Left lobe of liver (tissue), 2 donors: Measurements from ENCODE around the gene P2RX1. TPM values are rescaled to one million over a fixed set of nuclear protein-coding genes. Genes with fewer than 3 reads are reported as not detected.
"Not testable (repeated sequence)": the region's sequence is repeated elsewhere in the genome, so short reads cannot be mapped to it uniquely, and the experiment has no call there.

Experiments used
- ATAC-seq: fragments of 200-7000 bp; cut with Tn5 transposase; one replicate; pipeline ENCODE4 v1.9.1; 2020; ENCODE audit warnings: mild to moderate bottlenecking, moderate library complexity
- DNase-seq: peaks from one replicate; pipeline ENCODE4 v3.0.0-alpha.2; 2020; ENCODE audit warnings: low spot score
- total RNA-seq: library from RNA; stranded (reverse); gene quantifications from one replicate; pipeline ENCODE4 v1.2.1, GENCODE V29; 2021
- donor health status: DM: no; HTN: no; CAD: no; lungs with moderate emphysema.
- donor health status: DM: no; HTN: yes; CAD: no.

P2RX1 gene
- total RNA-seq, 1 donor from 2014 or later, result 0.13 TPM

DNA sequence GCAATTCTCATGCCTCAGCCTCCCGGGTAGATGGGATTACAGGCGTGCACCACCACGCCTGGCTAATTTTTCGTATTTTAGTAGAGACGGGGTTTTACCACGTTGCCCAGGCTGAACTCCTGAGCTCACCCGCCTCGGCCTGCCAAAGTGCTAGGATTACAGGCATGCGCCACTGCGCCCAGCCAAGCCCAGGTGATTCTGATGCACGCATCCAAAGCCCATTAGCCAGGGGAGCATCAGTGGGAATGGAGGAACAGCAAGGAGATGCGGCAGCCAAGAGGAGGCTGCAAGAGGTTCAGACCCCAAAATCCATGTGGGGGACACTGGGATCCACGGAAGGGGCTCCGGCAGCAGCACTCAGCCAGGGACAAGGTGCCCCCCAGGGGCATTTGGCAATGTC is 35.9 kb upstream of the P2RX1 start:
- no peak for ATAC-seq
- DNase-seq, result no peak

DNA sequence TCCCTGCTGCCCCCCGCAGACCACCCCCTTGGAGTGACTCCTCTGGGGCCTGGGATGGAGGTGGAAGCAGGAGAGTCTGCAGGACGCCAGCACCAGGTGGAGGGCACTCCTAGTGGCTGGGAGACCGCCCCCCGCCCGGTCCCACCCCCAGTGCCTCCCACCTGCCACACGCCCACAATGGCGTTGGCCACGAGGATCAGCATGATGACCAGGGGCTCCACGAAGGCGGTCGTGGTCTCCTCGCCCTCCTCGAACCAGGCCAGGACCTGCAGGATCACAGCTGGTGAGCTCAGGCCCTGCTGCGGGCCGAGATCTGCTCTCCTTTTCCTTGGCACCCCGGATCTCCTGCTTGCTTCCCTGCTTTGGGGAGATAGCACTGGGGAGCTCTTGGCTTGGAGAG is 35.2 kb upstream of the P2RX1 start:
- no peak for DNase-seq

DNA sequence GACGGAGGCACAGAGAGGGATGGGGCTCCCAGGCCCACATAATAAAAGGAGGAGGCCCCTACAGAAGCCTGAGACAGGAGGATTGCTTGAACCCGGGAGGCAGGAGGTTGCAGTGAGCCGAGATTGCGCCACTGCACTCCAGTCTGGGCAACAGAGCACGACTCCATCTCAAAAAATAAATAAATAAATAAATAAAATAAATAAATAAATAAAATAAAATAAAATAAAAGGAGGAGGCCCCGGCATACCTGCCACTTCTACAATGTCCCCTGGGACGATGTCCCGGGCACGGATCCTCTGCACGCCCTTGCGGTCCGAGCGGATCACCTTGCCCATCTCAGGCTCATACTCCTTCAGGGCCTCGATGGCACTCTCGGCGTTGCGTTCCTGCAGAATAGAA is 34.7 kb upstream of the P2RX1 start:
- no peak for ATAC-seq
- DNase-seq, result no peak

More for the DNA sequence above, 35.2 kb upstream of the P2RX1 start:
- ATAC-seq, result no peak

DNA sequence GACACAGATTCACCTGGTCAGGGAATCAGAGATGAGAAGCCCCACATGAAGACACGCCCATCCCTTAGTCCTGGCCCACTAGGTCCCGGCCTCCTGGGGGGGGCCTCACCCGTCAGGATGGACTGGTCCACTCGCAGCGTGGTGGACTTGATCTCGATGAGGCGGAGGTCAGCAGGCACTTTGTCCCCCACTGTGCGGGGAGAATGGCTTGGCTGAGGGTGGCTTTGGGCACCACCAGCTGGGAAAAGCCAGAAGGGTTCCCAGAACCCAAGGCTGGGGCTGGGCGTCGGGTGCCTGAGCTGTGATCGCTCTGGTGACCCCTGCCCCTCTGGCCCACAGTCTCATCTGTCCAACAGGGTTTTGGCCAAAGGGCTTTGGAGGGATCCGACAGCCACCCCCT is 34.3 kb upstream of the P2RX1 start:
- ATAC-seq (no peak), DNase-seq (no peak)

DNA sequence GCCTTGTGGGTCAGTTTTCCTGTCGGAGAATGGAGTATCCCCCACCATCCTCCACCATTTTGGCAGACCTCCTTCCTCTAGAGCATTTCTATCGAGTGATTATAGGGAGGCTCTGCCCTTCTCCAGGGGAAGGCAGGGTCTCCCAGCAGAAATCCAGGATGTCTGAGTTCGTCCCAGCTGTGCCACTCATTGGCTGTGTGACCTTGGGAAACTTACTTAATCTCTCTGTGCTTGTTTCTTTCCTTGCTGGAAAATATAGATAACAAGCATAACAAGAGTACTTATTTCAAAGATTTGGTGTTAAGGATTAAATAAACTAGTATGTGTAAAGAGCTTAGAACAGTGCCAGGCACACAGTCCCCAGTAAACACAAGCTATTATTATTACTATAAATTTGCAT is 33.2 kb upstream of the P2RX1 start:
- ATAC-seq, result no peak
- DNase-seq, result no peak

DNA sequence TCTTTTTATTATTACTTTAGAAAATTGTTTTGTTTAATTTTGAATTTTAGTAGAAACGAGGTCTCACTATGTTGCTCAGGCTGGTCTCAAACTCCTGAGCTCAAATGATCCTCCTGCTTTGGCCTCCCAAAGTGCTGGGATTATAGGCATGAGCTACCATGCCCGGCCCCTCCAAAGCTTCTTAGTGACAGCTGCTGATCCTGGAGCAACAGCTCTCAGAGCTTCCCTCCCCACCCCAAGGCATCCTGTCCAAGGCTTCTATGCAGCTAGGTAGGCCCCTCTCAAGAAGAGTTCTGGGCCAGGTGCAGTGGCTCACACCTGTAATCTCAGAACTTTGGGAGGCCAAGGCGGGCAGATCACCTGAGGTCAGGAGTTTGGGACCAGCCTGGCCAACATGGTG is 32.3 kb upstream of the P2RX1 start:
- not testable (repeated sequence) for ATAC-seq, DNase-seq

DNA sequence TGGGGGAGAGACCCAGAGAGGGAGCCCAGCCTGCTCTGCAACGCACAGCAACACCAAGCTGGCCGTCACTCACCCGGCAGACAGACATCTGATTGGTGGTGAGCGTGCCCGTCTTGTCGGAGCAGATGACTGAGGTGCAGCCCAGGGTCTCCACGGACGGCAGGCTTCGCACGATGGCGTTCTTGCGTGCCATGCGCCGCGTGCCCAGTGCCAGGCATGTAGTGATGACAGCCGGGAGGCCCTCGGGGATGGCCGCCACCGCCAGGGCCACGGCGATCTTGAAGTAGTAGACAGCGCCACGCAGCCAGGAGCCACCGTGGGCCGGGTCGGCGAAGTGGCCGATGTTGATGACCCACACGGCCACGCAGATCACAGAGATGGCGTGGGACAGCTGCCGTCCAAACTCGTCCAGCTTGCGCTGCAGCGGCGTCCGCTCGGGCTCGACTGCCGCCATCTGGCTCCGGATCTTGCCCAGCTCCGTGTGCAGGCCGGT is 31.1 kb upstream of the P2RX1 start:
- DNase-seq, result no peak

DNA sequence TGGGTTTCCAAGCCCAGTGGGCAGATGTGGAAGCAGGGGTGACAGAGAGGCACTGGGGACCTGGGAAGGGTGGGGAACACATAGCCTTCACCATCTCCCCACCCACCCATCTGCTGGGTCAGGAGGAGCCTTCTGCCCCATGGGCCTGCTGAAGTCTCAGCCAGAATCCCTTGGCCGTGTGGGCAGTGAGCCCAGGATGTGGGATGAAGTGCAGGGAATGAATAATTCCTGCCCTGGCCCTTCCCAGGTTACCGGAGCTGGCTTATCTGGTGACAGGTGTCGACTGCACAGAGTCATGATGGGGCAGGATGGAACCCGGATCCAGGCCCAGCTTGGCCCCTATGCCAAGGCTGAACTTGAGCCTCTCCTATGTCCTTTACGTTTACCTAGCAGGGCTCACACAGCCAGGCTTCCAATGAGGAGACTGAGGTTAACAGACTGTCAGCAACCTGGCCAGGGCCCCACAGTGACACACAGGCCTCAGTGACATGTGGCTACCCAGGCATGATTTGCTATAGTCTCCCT is 30.5 kb upstream of the P2RX1 start:
- ATAC-seq (no peak), DNase-seq (no peak)

More for the DNA sequence above, 31.1 kb upstream of the P2RX1 start:
- ATAC-seq, result no peak

DNA sequence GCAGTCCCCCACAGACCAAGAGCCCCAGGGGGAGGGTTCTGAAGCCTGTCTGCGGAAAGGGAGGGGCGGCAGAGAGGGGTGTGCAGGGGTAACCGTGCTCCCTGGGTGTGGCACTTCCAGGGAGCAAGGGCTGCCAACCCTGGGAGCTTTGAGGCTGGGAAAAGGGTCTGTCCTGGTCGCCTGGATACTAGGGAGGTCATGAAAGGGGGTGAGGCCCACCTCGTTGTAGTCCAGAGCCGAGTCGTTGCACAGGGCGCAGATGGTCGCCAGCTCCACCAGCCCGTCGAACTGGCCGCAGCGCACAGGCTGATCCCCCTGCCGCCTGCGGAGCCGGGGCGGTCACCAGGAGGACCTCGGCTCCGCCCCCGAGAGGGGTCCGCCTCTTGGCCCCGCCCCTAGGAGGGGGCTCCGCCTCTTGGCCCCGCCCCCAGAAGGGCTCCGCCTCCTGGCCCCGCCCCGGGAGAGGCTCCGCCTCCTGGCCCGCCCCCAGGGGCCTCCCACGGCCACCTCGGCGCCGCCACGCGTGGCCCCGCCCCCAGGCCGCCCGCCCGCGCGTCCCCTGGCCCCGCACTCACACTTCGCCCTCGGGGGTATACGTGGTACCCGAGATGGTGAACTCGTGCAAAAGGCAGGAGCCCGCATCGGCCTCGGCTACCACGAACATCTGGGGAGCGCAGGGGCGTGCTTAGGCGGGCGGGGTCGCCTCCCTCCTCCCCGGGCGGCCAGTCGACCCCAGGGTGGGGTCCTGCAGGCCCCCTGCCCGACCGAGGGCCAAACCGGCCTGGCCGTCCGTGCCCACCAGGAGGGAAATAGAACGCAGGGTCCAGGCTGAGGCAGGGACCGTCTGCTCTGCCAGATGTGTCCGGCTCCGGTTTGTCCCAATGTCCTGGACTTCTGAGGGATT is 28.5 kb upstream of the P2RX1 start:
- ATAC-seq (peak; percentile 85), DNase-seq (no peak)

DNA sequence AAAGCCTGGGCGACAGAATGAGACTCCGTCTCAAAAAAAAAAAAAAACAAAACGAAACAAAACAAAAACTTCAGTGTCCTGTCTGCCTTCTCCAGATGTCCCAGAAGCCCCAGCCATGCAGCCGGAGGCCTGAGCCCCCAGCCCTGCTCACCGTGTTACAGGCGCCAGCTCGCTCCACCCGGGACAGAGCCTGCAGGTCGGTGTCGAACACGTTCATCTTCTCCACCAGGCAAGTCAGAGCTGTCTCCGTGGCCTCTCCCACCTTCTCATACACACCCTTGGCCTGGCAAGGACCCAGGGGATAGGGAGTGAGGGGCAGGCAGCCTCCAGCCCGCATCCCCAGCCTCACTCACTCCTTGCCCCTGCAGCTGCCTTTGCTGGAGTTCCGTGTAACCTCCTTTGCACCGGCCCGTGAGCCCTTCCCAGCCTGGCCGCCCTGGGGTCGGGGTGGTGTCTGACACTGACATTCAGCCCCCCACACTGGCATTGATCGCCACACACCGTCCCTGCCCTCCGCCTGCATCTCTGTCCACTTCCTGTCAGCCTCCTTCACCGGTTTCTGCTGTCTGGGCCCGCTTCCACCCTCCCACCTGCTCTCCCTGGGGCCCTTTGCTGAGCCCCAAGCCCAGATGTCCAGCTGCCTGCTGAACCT is 27.1 kb upstream of the P2RX1 start:
- DNase-seq (no peak), ATAC-seq (no peak)

DNA sequence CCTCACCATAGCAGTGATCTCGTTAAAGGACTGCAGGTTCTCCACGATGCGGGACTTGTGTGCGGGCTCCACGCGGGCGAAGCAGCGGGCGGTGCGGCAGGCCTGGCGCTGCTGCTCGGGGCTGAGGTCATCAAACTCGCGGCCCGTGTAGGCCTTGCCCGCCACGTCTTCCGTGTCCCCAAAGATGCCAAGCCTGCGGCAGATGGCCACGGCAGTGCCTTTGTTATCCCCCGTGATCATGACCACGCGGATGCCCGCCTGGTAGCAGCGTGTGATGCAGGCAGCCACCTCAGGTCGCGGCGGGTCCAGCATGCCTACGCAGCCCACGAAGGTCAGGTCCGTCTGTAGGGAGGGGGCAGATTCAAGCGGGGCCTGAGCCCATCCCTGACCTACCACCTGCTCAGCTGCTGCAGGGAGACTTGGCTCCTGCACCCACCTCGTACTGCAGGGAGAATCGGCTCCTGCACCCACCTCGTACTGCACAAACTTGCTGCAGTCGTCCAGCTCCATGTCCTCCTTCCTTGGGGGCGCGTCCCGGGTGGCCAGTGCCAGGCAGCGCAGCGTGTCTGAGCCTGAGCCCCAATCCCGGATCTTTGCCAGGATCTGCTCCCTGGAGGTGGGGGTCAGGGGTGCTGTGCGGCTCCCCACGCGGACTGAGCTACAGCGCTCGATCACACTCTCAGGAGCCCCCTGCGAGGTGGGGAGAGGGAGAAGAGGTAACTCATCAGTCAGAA is 24.9 kb upstream of the P2RX1 start:
- DNase-seq (no peak), ATAC-seq (no peak)

DNA sequence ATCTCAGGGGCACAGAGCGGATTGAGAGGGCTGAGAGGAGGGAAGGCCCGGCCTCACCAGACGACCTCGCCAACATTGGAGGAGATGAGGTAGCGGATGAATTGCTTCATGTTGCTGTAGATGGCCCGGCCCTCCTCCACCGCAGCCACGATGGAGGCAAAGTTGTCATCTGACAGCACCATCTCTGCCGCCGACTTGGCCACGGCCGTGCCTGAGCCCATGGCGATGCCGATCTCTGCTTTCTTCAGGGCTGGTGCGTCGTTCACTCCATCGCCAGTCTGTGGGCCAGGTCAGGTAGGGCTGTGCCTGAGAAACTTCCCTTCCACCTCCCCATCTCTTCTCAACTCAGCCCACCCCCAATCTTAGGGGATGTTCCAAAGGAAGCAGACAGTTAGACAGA is 21.1 kb upstream of the P2RX1 start:
- DNase-seq, result no peak
- no peak for ATAC-seq

DNA sequence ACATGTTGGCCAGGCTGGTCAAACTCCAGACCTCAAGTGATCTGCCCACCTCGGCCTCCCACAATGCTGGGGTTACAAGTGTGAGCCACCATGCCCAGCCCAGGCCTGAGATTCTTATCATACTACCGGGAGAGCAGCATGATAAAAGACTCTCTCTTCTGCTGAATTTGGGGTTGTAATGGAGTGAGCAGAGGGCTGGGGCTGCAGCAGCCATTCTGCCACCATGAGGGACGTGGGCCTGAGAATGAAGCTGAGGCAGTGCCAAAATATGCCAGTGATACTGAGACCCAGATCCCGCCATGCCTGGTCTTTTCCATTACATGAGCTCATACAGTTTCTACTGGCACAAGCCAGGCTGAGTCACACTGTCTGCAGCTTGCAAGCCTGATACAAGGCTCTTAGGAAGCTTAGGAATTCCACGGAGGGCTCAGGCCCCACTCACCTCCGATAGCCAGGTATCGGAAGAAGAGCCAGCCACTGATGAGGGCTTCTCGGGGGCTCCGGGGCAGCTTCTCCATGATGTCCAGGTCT is 19.6 kb upstream of the P2RX1 start:
- DNase-seq, result no peak
- no peak for ATAC-seq

DNA sequence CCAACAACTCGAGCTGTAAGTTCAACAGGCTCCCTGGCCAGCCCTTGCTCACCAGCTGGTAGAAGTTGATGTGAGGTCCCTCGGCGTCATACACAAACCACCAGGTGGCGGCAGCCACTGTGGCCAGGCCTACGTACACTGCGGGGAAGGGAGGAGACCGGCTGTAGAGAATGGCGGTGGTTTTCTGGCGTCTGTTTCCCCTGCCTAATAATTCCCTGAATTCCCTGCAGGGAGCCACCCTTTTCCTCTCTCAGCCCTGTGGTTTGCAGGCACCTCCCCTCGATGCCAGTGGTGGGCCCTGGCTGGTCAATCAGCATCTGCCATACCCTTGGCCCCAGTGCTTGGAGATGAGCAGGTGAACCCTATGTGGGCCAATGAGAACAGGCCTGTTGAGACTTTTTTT is 18.9 kb upstream of the P2RX1 start:
- ATAC-seq (peak; percentile 99), DNase-seq (peak; percentile 81)

DNA sequence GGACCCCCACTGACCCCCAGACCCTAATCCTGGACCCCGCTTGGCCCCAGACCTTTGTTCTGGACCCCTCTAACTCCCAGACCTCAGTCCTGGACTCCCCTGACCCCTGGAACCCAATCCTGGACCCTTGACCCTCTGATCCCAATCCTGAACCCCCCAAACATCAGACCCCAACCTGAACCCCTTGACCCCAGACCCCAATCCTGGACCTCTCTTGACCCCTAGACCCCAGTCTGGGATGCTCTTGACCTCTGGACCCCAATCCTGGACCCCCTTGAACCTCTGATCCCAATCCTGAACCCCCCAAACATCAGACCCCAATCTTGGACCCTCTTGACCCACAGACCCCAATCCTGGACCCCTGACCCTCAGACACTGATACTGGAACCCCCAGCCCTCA is 13.5 kb upstream of the P2RX1 start:
- no peak for ATAC-seq
- no peak for DNase-seq

DNA sequence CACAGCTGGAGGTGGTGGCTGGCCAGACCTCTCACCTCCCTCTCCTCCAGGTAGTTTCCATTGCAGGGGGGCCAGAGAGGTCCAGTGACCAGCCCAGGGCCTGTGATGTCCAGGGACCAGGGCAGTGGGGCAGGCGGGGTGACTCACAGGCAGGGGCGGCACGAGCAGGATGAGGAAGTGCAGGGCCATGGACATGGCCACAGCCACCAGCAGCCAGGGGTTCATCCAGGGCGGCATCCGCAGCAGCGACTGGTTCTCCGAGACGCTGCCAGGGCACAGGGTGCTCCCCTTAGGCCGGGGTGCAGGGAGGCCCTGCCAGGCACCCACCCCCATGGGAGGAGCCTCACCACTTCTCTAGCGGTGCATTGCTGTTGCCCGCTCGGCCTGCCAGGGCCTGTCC is 12.9 kb upstream of the P2RX1 start:
- ATAC-seq, result no peak
- no peak for DNase-seq

DNA sequence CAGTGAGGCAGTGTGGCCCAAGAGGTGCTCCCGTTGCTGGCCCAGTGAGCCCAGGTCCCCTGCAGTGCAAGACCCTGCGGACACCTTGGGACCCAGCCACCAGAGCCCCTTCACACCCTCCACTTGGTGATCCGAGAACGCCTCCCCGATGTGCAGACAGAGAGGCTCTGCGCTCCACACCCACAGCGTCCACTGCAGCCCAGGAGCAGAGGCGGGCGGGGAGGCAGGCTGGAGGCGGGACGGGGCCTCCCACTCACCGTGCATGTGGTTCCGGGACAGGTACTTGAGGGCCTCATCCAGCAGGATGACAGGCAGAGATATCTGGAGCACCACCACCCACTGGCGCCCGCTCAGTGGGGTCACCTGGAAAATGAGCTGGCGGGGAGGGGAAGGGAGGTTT is 12.1 kb upstream of the P2RX1 start:
- ATAC-seq, result no peak
- DNase-seq, result no peak

DNA sequence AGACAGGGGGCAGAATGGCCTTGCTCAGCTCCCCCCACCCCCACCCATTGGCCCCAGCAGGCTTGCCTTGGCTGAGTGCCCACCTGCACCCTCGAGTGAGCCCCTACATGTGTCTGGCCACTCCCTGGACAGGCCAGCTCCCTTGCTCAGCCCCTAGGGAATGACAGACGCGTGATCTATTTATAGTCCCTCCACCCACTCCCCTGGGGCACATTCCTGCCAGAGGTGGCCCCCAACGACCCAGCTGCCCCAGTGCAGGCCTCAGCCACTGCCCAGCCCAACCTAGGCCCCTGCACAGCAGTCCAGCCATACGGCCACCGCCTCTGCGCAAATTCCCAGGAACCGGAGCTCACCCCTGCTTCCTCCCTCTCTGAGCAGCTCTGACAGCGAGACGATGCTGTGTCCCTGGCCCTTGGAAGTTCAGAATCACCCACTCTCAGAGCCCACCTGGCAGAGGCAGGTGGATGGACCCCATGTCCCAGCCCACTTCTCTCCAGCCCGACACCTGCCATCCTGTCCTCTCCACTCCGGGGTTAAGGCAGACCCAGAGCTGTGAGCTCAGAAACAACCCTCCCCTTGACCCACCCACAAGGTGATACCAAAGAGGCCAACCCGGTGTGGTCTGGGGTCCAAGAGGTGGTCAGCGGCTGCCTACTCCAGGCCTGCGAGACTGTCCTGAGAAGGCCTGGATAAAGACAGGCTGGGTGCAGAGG is 11.5 kb upstream of the P2RX1 start:
- ATAC-seq (no peak), DNase-seq (no peak)

DNA sequence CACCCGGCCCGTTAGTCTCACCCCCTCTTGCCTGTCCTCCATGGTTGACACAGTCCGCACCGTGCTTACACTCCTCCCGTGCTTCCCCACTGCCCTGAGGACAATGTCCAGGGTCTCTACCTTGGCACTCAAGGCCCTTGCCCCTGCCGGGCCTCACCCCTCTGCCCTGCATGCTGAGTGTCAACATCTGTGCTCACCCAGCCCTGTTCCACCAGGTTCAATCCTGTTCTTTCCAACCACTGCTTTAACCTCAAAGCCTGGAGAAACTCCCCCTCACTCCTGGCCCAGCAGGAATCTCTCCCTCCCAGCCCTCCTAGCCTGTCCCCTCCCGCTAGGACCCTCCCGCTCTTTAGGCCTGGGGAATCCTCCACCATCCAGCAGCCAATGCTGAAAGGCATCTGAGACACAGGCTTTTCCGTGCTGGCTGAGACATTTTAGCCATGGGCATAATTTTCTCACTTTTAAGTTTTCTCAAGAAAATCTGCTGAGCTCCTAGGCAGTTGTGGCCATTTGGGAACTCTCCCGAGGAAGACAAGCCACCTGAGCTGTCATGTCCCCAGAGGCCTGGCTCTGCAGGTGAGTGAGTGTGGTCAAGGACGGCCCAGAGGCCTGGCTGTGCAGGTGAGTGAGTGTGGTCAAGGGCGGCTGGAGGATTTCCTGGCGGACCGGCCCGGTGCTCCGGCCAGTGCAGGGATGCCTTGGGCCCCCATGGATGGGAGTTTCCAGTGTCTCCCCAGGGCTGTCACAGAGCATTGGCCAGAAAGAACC is 10.8 kb upstream of the P2RX1 start:
- no peak for ATAC-seq

More for the DNA sequence above, 10.8 kb upstream of the P2RX1 start:
- no peak for DNase-seq
